ENCODE measurements around the gene LDLRAD4.
"Not testable (repeated sequence)": the region's sequence is repeated elsewhere in the genome, so short reads cannot be mapped to it uniquely, and the experiment has no call there.

Gene LDLRAD4

GRCh38 chr18:13585379-13586153 lies 367.0 kb downstream of the LDLRAD4 start:
- no peak for DNase-seq

GRCh38 chr18:13587001-13587400 lies 368.4 kb downstream of the LDLRAD4 start:
- no peak for DNase-seq

- no peak for DNase-seq
Measured at GRCh38 chr18:13587477-13587876, 368.9 kb downstream of the LDLRAD4 start.

- DNase-seq = no peak
Measured at GRCh38 chr18:13587937-13588336, 369.4 kb downstream of the LDLRAD4 start.

GRCh38 chr18:13589316-13589715 lies 370.8 kb downstream of the LDLRAD4 start:
- DNase-seq = no peak

GRCh38 chr18:13589943-13590342 lies 371.4 kb downstream of the LDLRAD4 start:
- DNase-seq = no peak

- no peak for DNase-seq
Measured at GRCh38 chr18:13592246-13592645, 373.7 kb downstream of the LDLRAD4 start.

- DNase-seq = no peak
Measured at GRCh38 chr18:13594551-13594950, 376.0 kb downstream of the LDLRAD4 start.

GRCh38 chr18:13597068-13597467 lies 378.5 kb downstream of the LDLRAD4 start:
- no peak for DNase-seq

- DNase-seq = no peak
Measured at GRCh38 chr18:13598591-13598990, 380.0 kb downstream of the LDLRAD4 start.

GRCh38 chr18:13599031-13599430 lies 380.5 kb downstream of the LDLRAD4 start:
- DNase-seq = no peak

GRCh38 chr18:13603304-13604019 lies 384.9 kb downstream of the LDLRAD4 start:
- no peak for DNase-seq

- no peak for DNase-seq
Measured at GRCh38 chr18:13604786-13605185, 386.2 kb downstream of the LDLRAD4 start.

- no peak for DNase-seq
Measured at GRCh38 chr18:13605477-13605876, 386.9 kb downstream of the LDLRAD4 start.

GRCh38 chr18:13605901-13606300 lies 387.3 kb downstream of the LDLRAD4 start:
- no peak for DNase-seq

GRCh38 chr18:13606604-13607254 lies 388.2 kb downstream of the LDLRAD4 start:
- DNase-seq = no peak

GRCh38 chr18:13608024-13608562 lies 389.5 kb downstream of the LDLRAD4 start:
- DNase-seq = not testable (repeated sequence)

- peak; percentile 34 for DNase-seq
Measured at GRCh38 chr18:13608791-13609532, 390.4 kb downstream of the LDLRAD4 start.

GRCh38 chr18:13610555-13611141 lies 392.1 kb downstream of the LDLRAD4 start:
- DNase-seq = no peak

- no peak for DNase-seq
Measured at GRCh38 chr18:13611142-13611600, 392.6 kb downstream of the LDLRAD4 start.

- peak; percentile 39 for DNase-seq
Measured at GRCh38 chr18:13611601-13612195, 393.1 kb downstream of the LDLRAD4 start.

Data from DMS79 (cell line).